Karpas-422 (cell line): Measurements from ENCODE around the gene OBP2A. TPM values are rescaled to one million over a fixed set of nuclear protein-coding genes. Genes with fewer than 3 reads are reported as not detected.

Source experiments
- DNase-seq: peaks from one replicate; pipeline ENCODE4 v3.0.0-alpha.2; 2015
- H2AFZ ChIP-seq: fragments of 200-600 bp; sonication (generic); 2 replicates; pipeline ENCODE4 v1.6.1; 2014; ENCODE audit warnings: antibody characterized with exemption, low read length, mixed read lengths
- H3K27ac ChIP-seq: fragments of 200-600 bp; sonication (generic); 2 replicates; pipeline ENCODE4 v1.5.1; 2014; ENCODE audit warnings: mild to moderate bottlenecking, low read length, moderate library complexity
- H3K27me3 ChIP-seq: fragments of 200-600 bp; sonication (generic); 2 replicates; pipeline ENCODE4 v1.6.1; 2014; ENCODE audit warnings: low read length, mixed read lengths
- H3K36me3 ChIP-seq: fragments of 200-600 bp; sonication (generic); 2 replicates; pipeline ENCODE4 v1.6.1; 2014; ENCODE audit warnings: low read length, mixed read lengths; ENCODE audit not compliant: insufficient read depth
- H3K4me1 ChIP-seq: fragments of 200-600 bp; sonication (generic); 2 replicates; pipeline ENCODE4 v1.6.1; 2014; ENCODE audit warnings: mild to moderate bottlenecking, low read length, mixed read lengths
- H3K4me2 ChIP-seq: fragments of 200-600 bp; sonication (generic); 2 replicates; pipeline ENCODE4 v1.6.1; 2014; ENCODE audit warnings: low read length, low read depth, mild to moderate bottlenecking; ENCODE audit not compliant: poor library complexity, severe bottlenecking
- H3K4me3 ChIP-seq: fragments of 200-600 bp; sonication (generic); 2 replicates; pipeline ENCODE4 v1.5.1; 2014; ENCODE audit warnings: mild to moderate bottlenecking, antibody characterized with exemption, low read length, mixed read lengths
- H3K79me2 ChIP-seq: fragments of 200-600 bp; sonication (generic); 2 replicates; pipeline ENCODE4 v1.6.1; 2014; ENCODE audit warnings: mild to moderate bottlenecking, low read length, mixed read lengths
- H3K9ac ChIP-seq: fragments of 200-600 bp; sonication (generic); 2 replicates; pipeline ENCODE4 v1.6.0; 2014; ENCODE audit warnings: low read length
- H3K9me2 ChIP-seq: fragments of 200-600 bp; sonication (generic), shearing (Covaris generic); replicated peaks from 2 replicates; pipeline ENCODE4 v1.6.0; 2014; ENCODE audit warnings: mild to moderate bottlenecking, low read length, moderate library complexity; ENCODE audit not compliant: insufficient read depth
- H3K9me3 ChIP-seq: fragments of 300-700, 200-600 bp; sonication (generic); 2 replicates; pipeline ENCODE4 v1.6.1; 2014; ENCODE audit warnings: low read length, mixed read lengths
- H4K20me1 ChIP-seq: fragments of 200-600 bp; sonication (generic); 2 replicates; pipeline ENCODE4 v1.6.1; 2014; ENCODE audit warnings: mild to moderate bottlenecking, antibody characterized with exemption, low read length, low read depth; ENCODE audit not compliant: insufficient read depth
- total RNA-seq: library from RNA; depleted of rRNA; stranded (reverse); fragments of >200 nt; shearing (Covaris generic); gene quantifications from 2 replicates; pipeline ENCODE4 v1.2.3, GENCODE V29; 2014; ENCODE audit warnings: low replicate concordance

The OBP2A gene
- total RNA-seq, 1 experiment from 2014 or later, result not detected

DNA sequence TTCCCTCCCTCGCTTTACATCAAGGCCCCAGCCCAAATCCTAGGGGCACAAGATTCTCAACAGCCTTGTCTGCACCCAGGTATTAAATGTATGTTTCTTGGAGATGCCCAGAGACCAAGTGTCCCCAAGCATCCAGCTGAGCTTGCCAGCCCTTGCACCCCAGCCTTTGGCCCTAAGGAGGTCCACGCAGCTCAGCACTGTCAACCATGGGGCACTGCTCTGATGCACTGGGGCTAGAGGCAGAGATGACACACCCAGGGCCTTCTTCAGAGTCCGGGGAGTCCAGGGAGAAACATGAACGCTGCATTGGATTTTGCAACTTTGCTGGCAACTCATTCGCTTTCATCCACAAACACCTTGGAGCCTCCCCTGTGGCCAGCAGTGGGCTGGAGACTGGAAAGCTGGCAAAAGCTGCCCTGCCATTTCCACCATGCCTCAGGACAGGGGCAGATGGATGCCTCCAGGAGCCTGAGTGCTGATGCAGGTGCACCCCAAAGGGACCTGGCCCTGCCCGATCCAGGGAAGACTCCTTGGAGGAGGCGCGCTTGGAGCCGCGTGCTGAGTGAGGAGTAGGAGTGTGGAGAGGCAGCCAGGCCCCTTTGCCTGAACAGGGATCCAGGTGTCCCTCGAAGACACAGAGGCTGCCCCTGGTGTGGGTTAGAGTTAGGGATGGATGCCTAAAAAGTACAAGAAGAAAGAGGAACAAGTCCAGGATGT is 34.9 kb downstream of the OBP2A start:
- Histone ChIP-seq H3K36me3 (no peaks in the 10 kb centered on the region), H3K27me3 (no peaks in the 10 kb centered on the region), H4K20me1 (no peaks in the 10 kb centered on the region), H3K79me2 (no peaks in the 10 kb centered on the region), H3K9ac (no peak overlapping the region), H3K27ac (no peak overlapping the region), H3K4me3 (no peak overlapping the region), H3K9me3 (no peaks in the 10 kb centered on the region), H3K4me2 (no peak overlapping the region), H2AFZ (no peak overlapping the region), H3K4me1 (no peaks in the 10 kb centered on the region), H3K9me2 (no peaks in the 10 kb centered on the region)
- DNase-seq, result no peak

DNA sequence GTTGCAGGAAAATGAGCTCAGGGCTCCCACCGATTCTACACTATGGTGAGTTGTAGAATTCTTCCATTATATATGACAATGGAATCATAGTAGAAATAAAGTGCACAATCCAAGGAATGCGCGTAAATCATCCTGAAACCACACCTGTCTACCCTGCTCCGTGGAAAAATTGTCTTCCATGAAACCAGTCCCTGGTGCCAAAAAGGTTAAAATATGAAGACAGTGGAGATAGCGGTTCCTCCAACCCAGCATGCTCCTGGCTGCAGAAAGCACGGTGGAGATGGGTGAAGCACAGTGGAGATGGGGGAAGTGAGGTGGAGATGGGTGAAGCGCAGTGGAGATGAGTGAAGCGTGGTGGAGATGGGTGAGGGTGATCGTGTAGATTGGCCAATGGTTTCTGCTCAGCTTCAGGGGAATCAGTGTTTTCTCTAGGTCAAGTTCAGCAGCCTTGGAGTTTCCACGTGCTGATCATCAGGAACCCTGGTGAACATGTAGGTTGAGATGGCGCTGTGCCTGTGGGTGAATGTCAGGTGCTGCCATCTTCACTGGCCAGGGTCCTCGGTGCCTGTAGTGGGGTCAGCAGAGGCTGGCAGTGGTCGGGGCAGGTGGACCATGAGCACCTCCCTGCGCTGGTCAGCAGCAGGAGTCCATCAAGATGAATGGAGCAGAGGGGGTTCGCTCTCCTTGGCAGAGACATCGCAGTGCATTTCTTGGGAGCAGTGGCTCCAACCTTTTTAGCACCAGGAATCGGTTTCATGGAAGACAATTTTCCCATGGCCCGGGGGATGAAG is 35.9 kb downstream of the OBP2A start:
- H3K9ac ChIP-seq, result no peak overlapping the region
- H3K9me2 ChIP-seq, result no peaks in the 10 kb centered on the region
- H3K9me3 ChIP-seq, result no peaks in the 10 kb centered on the region
- H3K4me1 ChIP-seq, result no peaks in the 10 kb centered on the region
- no peak overlapping the region for H2AFZ ChIP-seq
- no peak overlapping the region for H3K27ac ChIP-seq
- H3K27me3 ChIP-seq, result no peaks in the 10 kb centered on the region
- no peaks in the 10 kb centered on the region for H3K36me3 ChIP-seq
- DNase-seq, result no peak
- H3K79me2 ChIP-seq, result no peaks in the 10 kb centered on the region
- H4K20me1 ChIP-seq, result no peaks in the 10 kb centered on the region
- H3K4me3 ChIP-seq, result no peak overlapping the region
- no peak overlapping the region for H3K4me2 ChIP-seq

DNA sequence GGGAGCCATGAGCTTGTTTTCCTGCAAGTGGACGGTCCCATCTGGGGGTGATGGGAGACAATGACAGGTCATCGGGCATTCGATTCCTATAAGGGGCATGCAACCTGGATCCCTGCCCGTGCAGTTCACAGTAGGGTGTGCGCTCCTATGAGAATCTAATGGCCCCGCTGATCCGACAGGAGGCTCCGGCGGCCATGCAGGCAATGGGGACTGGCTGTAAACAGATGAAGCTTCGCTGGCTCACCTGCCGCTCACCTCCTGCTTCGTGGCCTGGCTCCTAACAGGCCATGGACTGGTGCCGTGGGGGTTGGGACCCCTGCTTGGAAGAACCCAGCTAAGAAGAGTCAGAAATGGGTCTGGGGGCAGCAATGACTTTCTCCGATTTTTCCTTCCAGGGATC is 36.6 kb downstream of the OBP2A start:
- Histone ChIP-seq H3K36me3 (no peaks in the 10 kb centered on the region), H3K27me3 (no peaks in the 10 kb centered on the region), H3K4me1 (no peaks in the 10 kb centered on the region), H4K20me1 (no peaks in the 10 kb centered on the region), H3K9me3 (no peaks in the 10 kb centered on the region), H3K4me2 (no peak overlapping the region), H3K79me2 (no peaks in the 10 kb centered on the region), H3K9ac (no peak overlapping the region), H3K9me2 (no peaks in the 10 kb centered on the region), H2AFZ (no peak overlapping the region), H3K27ac (no peak overlapping the region), H3K4me3 (no peak overlapping the region)
- DNase-seq, result no peak

DNA sequence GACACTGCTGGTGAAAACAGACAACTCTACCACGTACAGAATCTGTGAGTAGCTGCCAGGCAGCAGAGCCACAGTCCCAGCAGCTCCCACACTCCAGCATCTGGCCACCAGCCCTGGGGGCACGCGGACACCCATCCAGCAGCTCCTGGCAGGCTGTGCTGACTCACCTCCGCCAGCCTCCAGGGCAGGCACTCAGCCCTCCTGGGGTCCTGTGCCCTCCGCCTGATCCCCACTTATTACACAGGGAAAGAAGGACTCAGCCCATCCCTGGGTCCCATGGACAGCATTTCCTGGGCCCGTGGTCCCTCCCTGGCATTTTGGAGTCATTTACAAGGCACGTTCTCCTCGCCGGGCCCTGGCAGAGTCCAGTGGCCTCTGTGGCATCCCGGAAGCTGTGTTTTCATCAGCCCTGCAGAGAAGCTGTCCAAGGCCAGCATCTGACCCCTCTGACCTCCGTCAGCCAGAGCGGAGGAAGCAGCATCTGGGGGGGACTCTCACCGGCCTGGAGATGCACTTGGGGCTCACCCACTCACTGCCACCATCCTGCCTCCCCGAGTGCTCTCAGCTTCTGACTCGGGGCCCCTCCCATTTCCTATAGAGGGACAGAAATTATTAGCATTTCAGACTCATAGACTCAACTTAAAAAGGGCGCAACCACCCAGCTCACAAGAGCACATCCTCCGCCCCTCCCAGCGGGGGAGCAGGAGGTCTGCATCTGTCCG is 37.2 kb downstream of the OBP2A start:
- no peaks in the 10 kb centered on the region for H3K9me3 ChIP-seq
- no peak overlapping the region for H3K4me2 ChIP-seq

DNA sequence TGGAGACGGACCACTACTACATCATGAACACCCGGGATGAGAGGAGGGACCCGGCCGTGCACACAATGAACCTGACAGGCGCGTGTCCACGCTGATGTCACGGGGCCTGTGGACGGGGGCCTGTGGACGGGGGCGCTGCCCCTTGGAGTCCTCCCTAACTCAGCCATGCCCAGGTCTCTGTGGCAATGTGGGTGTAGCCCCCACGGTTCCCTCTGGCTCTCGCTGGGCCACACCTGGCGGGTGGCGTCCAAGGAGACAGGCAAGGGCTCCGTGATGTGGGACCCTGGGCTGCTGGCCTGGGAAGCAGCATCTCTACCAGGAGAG is 37.7 kb downstream of the OBP2A start:
- H3K9ac ChIP-seq, result no peak overlapping the region
- H3K4me3 ChIP-seq, result no peak overlapping the region
- no peak for DNase-seq
- H3K36me3 ChIP-seq, result no peaks in the 10 kb centered on the region
- no peaks in the 10 kb centered on the region for H3K9me3 ChIP-seq
- H4K20me1 ChIP-seq, result no peaks in the 10 kb centered on the region
- no peaks in the 10 kb centered on the region for H3K27me3 ChIP-seq
- no peak overlapping the region for H3K4me2 ChIP-seq
- no peaks in the 10 kb centered on the region for H3K79me2 ChIP-seq
- H3K9me2 ChIP-seq, result no peaks in the 10 kb centered on the region
- H3K4me1 ChIP-seq, result no peaks in the 10 kb centered on the region
- H3K27ac ChIP-seq, result no peak overlapping the region
- no peak overlapping the region for H2AFZ ChIP-seq

More for the DNA sequence above, 37.2 kb downstream of the OBP2A start:
- H3K27ac ChIP-seq, result no peak overlapping the region
- DNase-seq, result no peak
- H3K9ac ChIP-seq, result no peak overlapping the region
- no peaks in the 10 kb centered on the region for H3K79me2 ChIP-seq
- no peaks in the 10 kb centered on the region for H4K20me1 ChIP-seq
- H3K4me3 ChIP-seq, result no peak overlapping the region
- H3K9me2 ChIP-seq, result no peaks in the 10 kb centered on the region
- no peaks in the 10 kb centered on the region for H3K27me3 ChIP-seq
- H3K4me1 ChIP-seq, result no peaks in the 10 kb centered on the region
- no peak overlapping the region for H2AFZ ChIP-seq
- no peaks in the 10 kb centered on the region for H3K36me3 ChIP-seq

DNA sequence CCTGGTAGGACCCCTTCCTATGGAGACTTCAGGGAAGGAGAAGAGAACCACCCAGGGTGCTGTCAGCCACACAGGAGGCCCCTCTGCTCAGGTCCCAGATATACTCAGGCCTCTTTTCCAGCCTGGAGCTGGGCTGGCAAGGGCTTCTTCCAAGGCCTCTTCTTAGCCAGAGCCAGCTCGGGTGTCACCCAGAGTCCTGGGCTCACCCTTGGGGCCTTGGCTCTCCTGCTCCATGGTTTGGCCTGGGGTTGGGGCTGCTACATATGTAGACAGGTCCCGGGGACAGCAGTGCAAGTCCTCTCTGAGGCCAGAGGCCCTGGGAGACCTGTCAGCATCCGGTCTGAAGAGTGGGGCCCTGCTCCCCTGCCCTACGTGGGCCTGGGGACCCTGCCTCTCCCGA is 38.4 kb downstream of the OBP2A start:
- H3K9ac ChIP-seq, result no peak overlapping the region
- no peak for DNase-seq
- no peaks in the 10 kb centered on the region for H3K36me3 ChIP-seq
- no peaks in the 10 kb centered on the region for H4K20me1 ChIP-seq
- H3K4me3 ChIP-seq, result no peak overlapping the region
- no peaks in the 10 kb centered on the region for H3K27me3 ChIP-seq
- no peak overlapping the region for H2AFZ ChIP-seq
- no peaks in the 10 kb centered on the region for H3K9me2 ChIP-seq
- no peak overlapping the region for H3K27ac ChIP-seq
- H3K4me1 ChIP-seq, result no peaks in the 10 kb centered on the region
- H3K9me3 ChIP-seq, result no peaks in the 10 kb centered on the region
- no peak overlapping the region for H3K4me2 ChIP-seq
- H3K79me2 ChIP-seq, result no peaks in the 10 kb centered on the region

DNA sequence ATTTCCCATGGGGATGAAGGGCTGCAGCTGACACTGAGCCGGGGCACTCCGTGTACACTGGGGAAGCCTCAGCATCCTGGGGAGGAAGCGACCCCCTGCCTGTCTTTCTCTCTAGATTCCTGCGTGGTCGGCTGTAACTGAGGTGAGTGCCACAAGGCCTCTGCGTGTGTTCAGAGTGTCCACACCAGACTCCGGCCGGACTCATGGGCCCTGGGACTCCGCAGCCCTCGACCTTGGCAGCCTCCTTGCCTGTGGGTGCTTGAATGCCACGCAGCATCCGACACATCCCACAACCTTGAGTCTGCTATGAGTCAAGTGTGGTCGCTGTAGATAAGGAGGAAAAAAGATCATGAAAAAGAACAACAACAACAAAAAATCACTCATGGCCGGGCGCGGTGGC is 39.0 kb downstream of the OBP2A start:
- Histone ChIP-seq H3K9me3 (no peaks in the 10 kb centered on the region), H2AFZ (no peak overlapping the region), H4K20me1 (no peaks in the 10 kb centered on the region), H3K4me3 (no peak overlapping the region), H3K9me2 (no peaks in the 10 kb centered on the region), H3K79me2 (no peaks in the 10 kb centered on the region), H3K36me3 (no peaks in the 10 kb centered on the region), H3K4me2 (no peak overlapping the region), H3K9ac (no peak overlapping the region), H3K27me3 (no peaks in the 10 kb centered on the region), H3K27ac (no peak overlapping the region), H3K4me1 (no peaks in the 10 kb centered on the region)
- no peak for DNase-seq

DNA sequence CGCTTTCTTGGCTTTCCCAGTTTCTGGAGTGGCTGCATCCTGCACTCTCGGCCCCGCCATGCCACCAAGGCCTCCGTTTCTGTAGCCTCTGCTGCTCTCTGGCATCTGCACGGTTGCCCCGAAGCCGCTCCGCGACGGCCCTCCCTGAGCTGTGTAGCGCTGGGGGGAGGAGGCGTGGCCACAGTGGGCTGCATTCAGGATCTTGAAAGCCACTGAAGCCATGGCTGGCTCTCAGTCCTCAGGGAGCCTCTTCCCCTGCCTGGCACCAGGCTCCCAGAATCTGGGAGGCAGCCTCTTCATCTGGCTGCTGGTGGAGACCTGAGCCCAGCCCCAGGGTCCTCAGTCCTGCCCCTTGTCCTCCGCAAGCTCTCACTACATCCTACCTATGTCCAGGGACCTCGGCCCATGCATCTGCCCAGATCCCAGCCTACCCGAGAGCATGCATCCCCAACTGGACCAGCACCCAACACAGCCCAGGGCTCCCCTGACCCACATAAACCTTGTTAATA is 40.7 kb downstream of the OBP2A start:
- no peak for DNase-seq
- H4K20me1 ChIP-seq, result no peaks in the 10 kb centered on the region
- no peaks in the 10 kb centered on the region for H3K36me3 ChIP-seq

More for the DNA sequence above, 40.7 kb downstream of the OBP2A start:
- no peaks in the 10 kb centered on the region for H3K9me3 ChIP-seq
- no peak overlapping the region for H3K4me3 ChIP-seq
- no peak overlapping the region for H2AFZ ChIP-seq
- H3K9me2 ChIP-seq, result no peaks in the 10 kb centered on the region
- no peaks in the 10 kb centered on the region for H3K79me2 ChIP-seq
- no peaks in the 10 kb centered on the region for H3K4me1 ChIP-seq
- no peak overlapping the region for H3K4me2 ChIP-seq
- no peak overlapping the region for H3K9ac ChIP-seq
- H3K27ac ChIP-seq, result no peak overlapping the region
- H3K27me3 ChIP-seq, result no peaks in the 10 kb centered on the region
